SK-N-SH (cell line): ENCODE data around the gene FRRS1.

ENCODE experiments used
- CTCF ChIP-seq: fragments of 200-600 bp; sonication (generic); IDR thresholded peaks from 2 replicates; pipeline ENCODE4 v1.6.1; 2017; ENCODE audit warnings: antibody characterized with exemption, mild to moderate bottlenecking, moderate library complexity
- EZH2phosphoT487 ChIP-seq: fragments of 200-600 bp; sonication (generic); IDR thresholded peaks from 2 replicates; pipeline ENCODE4 v1.6.1; 2017; ENCODE audit warnings: low read depth, mixed run types, mild to moderate bottlenecking, antibody characterized with exemption, moderate library complexity, borderline replicate concordance
- FOXJ3 ChIP-seq: sonication (generic); formaldehyde crosslinking; IDR thresholded peaks from 2 replicates; pipeline ENCODE4 v1.5.1; 2020; ENCODE audit warnings: mild to moderate bottlenecking, missing genetic modification reagents
- TF ChIP-seq, protein P1 (sequence below): IDR thresholded peaks from 2 replicates; pipeline ENCODE4 v1.4.0; 2012; ENCODE audit warnings: low read depth, borderline replicate concordance

DNA sequence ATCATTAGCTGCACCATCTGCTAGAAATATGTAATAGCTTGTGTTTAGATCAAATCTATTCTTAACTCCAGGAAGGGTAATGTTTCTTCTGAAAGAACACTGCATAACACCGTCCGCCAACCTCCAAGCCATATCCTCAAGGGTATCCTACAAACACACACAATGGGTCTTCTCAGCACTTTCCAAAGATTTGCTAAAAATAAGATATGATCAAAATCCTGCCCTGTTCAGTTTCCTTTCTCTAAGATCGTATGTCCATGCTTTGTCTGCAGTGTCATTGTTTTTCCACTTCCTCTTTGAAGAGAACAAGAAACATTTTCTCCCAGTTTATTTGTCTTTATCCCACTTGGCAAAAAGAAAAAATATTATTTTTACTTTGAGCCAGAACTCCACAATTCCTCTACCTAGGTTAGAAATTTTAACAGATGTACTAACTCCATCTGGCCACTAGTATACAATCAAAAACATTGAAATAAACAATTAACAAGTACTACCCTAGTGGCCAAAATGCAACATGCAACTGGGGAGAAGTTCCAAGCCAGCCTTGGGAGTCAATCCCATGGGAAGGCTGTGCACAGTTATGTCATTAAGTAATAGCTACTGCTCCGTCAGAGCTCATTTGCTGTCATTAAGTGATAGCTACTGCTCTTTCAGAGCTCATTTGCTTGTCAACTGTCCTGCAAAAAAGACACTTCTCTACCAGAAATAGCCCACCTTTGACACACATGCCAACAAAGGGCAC lies 37.8 kb downstream of the FRRS1 start:
- TF ChIP-seq, protein P1, sequence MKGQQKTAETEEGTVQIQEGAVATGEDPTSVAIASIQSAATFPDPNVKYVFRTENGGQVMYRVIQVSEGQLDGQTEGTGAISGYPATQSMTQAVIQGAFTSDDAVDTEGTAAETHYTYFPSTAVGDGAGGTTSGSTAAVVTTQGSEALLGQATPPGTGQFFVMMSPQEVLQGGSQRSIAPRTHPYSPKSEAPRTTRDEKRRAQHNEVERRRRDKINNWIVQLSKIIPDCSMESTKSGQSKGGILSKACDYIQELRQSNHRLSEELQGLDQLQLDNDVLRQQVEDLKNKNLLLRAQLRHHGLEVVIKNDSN, result no peak
- TF ChIP-seq CTCF, result peak; percentile 62
- no peak for TF ChIP-seq EZH2phosphoT487
- TF ChIP-seq FOXJ3, result no peak
